Right lobe of liver (tissue), 4 donors: ENCODE data around the gene TRABD2B.

ENCODE experiments used
- POLR2A ChIP-seq: fragments of 450-650 bp; IDR thresholded peaks from one replicate; pipeline ENCODE4 v1.6.1; 2017; ENCODE audit warnings: antibody characterized with exemption, mild to moderate bottlenecking
- TF ChIP-seq, protein P1 (sequence below), 4 donors: fragments of 200-600 bp in 3 of 4; fragments of 450-650 bp in 1 of 4; IDR thresholded peaks; one replicate each; pipeline versions ENCODE4 v1.5.1 to v1.8.0; 2016 to 2022; ENCODE audit warnings: antibody characterized with exemption in 4 of 4, mild to moderate bottlenecking in 2 of 4
- donor health status: DM: no; HTN: no; CAD: no.
- donor health status: DM: no; HTN: no; CAD: no.
- donor health status: DM: no; HTN: yes; CAD: no.

DNA sequence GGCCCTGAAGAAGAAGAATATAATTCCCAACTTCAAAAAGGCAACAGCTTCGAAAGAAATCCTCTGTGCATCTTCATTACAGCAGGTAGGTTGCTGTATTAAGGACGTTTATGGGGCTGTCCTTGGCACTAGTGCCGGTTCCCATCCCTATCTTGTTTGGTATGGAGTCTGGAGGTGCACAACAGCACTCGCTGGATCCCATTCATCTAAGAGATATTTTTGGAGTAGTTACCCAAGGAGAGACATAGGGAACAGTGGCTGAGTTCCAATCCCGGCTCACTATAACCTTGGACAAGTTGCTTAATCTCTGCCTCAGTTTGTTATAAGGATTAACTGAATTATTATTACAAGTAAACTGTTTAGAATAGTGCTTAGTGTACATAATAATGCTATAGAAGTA is 106.4 kb downstream of the TRABD2B start:
- TF ChIP-seq, protein P1, sequence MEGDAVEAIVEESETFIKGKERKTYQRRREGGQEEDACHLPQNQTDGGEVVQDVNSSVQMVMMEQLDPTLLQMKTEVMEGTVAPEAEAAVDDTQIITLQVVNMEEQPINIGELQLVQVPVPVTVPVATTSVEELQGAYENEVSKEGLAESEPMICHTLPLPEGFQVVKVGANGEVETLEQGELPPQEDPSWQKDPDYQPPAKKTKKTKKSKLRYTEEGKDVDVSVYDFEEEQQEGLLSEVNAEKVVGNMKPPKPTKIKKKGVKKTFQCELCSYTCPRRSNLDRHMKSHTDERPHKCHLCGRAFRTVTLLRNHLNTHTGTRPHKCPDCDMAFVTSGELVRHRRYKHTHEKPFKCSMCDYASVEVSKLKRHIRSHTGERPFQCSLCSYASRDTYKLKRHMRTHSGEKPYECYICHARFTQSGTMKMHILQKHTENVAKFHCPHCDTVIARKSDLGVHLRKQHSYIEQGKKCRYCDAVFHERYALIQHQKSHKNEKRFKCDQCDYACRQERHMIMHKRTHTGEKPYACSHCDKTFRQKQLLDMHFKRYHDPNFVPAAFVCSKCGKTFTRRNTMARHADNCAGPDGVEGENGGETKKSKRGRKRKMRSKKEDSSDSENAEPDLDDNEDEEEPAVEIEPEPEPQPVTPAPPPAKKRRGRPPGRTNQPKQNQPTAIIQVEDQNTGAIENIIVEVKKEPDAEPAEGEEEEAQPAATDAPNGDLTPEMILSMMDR (IDR thresholded peaks at IDR 0.05): no peak
- no peak for TF ChIP-seq POLR2A
